GM18526 (cell line): ENCODE data around the gene GLRA3.

Experiments used
- POLR2A ChIP-seq: IDR thresholded peaks from 3 replicates; pipeline ENCODE4 v1.6.1; 2011; ENCODE audit not compliant: insufficient read length; ENCODE audit errors: extremely low read depth

Gene GLRA3

DNA sequence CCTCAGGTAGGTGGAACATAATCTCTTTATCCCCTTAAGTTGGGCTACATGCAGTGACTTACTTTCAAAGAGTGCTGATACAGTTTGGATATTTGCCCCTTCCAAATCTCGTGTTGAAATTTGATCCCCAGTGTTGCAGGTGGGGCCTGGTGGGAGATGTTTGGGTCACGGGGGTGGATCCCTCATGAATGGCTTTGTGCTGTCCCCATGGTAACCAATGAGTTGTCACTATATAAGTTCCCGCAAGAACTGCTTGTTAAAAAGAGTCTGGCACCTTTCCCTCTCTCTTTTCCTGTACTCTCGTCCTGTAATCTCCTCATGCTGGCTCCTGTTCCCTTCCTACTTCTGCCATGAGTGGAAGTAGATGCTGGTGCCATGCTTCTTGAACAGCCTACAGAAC is 71.3 kb downstream of the GLRA3 start:
- no peak for TF ChIP-seq POLR2A

DNA sequence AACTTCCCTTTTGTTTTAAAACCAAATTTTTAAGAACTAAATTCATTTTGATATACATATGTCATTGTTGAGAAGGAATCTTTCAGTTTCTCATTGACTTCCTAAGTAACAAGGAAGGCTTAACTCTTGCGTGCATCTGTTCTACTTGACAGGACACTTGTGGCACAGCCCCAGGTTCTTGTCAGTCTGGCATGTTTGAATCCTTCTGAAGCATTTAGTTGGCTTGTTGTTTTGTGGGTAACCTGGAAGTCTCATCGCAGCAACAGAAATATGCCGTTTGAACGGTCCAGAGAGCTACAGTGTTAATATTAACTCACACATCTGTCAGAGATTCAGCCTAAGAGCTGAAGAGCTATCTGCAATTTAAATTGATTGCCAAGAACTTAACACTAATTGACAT is 76.0 kb downstream of the GLRA3 start:
- no peak for TF ChIP-seq POLR2A

DNA sequence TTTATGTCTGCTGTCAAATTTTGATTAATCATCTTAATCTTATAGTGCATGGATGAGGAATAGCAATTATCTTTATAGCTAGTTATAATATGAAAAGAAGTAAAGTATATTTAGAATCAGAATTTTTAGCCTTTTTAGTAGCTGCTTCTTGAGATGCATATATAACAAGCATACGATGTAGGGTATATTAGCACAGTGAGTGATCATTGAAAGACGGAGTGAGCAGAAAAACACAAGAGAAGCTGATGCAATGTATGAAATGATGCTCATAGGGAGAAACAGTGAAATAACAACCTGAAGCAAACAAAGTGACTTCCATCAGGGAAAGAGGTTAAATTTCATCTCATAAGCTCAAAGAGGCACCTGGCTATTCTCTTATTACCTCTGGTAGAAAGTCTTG is 77.0 kb downstream of the GLRA3 start:
- TF ChIP-seq POLR2A = no peak

DNA sequence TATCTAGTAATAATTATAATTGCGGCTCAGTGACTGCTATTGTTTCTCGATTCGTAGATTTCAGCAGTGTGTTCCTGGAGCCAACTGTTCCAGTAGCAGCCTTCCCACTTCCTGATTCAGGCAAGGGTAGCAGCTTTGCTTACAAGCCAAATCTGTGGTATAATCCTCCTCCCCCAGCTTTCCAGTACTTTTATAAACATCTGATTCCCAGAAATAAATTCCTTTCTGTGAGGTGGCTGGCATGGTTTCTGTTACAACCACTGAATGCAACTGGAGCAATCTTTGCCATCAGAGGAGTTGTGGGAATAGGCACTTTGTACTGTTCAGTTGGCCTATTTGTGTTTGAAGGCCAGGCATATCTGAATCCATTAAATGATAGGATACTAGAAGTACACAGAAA is 80.0 kb downstream of the GLRA3 start:
- no peak for TF ChIP-seq POLR2A

DNA sequence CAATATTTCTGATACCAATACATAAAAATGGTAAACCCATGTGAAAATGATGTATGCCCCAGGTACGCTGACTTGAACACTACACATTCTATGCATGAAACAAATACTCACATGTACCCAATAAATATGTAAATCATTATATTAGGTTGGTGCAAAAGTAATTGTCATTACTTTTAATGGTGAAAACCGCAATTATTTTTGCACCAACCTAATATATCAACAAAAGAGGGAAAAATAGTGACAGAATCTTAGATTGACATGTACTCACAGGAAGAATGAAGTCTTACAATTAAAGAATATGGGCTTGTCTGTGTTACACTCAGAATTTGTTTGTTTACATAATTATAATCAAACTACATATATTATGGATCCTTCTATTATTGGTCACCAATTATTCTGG is 82.3 kb downstream of the GLRA3 start:
- TF ChIP-seq POLR2A = no peak

DNA sequence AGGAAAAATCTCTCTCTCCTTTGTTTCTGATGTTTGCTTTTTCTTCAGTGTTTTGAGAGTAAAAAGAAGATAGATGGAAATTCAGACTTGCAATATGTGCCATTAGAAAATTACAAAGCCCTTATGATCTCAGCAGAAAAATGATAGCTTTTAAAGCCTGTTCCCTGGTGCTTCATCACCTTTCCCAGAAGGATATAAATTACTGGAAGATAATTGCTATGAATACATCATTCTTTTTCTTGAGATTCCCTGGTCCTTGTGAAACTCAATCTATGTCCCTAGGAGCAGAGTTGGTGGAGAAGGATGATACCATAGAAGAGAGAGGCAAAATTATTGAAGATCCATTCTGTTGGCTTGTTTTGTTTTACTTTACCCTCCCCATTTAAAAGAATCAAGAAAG is 86.5 kb downstream of the GLRA3 start:
- no peak for TF ChIP-seq POLR2A

DNA sequence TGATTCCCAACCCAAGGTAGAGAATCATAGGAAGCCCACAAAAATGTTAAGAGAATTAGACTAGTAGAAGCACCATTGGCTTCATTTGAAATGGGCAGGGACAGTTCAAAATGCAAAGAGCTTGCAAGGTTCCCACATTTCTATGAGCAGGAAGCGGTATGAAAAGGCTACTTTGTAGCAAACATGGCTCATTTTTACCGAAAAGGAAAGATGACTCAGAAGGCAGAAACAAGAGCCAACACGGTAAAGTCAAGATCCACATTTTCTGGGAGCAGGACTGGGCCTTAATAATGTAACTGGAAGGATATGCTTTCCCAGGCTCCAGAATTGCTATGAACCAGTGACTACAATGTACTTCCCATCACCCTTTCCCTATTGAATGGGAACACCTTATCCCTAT is 89.5 kb downstream of the GLRA3 start:
- no peak for TF ChIP-seq POLR2A

DNA sequence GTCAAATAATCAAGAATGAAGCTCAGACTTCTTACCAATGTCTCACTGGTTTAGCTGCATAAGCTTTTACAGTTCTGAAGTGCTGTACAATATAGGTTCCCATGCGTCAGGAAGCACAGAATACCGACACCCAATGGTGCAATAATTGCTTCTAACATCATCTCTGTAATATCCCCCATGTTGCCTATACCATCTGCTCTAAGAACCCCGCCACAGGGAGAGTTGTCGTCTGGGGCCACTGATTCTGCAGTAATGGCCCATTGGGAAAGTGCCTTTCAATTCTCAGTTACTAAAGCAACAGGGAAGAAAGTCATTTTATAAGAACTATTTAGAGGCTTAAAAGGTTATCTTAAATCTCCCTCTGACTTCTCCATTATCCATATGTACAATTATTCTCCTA is 94.9 kb downstream of the GLRA3 start:
- no peak for TF ChIP-seq POLR2A

DNA sequence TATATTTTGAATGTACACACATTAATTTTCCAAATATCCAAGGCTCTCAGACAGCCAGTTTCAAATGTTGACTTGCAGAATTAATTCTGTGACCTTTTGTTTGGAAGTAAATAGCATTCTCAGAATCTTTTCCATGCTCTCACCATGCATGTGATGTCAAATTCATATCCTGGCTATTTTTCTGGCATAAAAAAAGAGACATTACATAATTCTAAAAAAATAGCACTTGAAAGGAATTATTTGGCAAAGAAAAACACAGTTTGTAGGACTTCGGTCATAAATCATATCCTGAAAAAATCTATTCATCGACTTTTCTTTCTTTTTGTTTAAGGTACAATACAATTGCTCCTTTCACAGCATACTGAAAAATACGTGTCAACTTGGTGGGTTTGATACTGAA is 111.2 kb downstream of the GLRA3 start:
- TF ChIP-seq POLR2A = no peak

DNA sequence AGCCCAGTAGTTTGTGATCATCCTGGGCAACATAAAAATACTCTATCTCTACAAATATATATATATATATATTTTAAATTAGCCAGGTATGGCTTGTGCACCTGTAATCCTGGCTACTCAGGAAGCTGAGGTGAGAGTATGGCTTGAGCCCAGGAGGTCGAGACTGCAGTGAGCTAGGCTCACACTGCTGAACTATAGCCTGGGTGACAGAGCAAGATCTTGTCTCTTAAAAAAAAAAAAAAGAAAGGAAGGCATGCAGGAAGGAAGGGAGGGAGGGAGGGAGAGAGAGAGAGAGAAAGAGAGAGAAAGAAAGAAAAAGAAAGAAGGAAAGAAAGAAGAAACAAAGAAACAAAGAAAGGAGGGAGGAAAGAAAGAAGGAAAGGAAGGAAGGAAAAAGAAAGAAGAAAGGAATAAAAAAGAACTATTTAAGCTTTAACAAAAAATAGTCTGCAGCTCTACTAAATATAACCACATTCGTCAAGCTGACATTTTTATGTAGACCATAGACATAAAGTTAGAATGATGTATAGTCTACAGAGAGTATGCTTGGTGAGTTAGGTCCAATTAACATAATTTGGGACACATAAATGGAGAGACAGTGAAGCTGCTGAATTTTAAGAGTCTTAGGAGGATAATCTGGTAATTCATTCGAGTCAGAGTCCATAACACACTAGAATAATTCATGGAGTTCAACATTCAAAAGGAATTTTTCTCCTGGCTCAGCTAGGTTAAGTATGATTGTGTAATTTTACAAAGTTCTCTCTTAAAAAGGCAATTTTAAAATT is 111.9 kb downstream of the GLRA3 start:
- TF ChIP-seq POLR2A = no peak

DNA sequence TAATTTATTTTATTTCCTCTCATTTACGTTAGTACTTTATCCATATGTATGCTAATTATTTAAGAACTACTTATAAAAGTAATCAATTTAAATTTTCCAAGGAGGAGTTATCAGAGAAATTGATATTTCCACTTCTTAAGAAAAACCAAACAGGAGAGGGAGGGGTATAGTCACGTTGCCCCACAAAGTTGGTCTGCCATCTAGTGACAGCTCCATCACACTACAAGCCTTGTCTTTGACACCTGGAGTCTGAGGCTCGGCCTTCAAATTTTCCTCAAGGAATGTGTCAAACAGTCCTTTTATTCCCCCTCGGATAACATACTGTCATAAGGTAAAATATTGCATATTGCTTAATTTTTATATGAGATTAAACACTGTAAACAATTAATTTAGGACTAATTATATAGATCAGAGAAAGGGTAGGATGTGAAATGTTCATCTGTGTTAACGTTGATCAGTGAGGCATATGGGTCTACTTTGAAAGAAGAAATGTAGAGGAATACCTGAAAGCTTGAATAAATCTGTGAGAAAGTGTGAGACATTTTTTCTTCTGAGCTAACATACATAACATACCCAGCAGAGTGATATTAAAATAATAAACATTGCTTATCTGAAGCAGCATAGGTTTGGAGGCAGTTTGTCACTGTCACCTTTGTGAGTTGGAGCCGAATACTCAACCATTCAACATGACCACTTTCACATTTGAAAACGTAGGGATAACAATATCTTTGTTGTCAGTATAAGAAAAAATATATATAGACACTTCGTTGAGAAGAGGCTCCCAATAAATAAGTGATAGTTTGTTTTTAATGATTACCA is 114.4 kb downstream of the GLRA3 start:
- no peak for TF ChIP-seq POLR2A

DNA sequence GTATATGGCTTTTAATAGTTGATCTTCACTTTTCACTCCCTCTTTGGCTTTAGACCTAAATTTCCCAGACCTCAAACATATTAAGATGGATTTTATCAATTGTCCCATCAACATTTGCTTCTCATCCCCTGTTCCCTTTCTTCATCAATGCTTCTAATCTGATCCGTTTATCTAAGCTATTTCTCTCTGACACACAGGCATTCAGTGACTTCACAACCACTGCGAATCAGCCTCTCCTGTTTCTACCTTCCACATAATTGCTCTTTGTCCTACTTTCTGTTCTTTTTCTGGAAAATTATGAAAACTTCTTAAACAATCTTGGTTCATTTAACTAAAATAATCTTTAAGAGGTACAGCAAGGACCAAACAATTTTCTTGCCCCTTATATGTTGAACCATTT is 115.2 kb downstream of the GLRA3 start:
- no peak for TF ChIP-seq POLR2A

DNA sequence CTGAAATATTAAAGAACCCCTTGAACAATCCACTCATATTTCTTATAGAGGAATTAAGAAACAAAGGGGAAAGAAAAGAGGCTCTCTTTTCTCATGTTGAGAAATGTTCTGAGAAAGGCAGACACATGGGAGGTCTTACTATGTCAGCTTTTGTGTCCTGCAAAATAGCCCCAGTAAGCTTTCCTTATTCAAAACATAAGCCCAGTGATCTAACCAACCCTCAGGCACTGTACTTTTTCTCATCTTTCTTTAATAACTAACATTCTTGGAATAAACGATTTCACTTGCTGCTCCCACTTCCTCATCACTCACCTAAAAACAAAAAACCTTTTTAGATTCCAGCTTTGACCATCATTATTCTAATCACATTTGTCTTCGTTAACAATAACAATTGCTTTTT is 115.9 kb downstream of the GLRA3 start:
- no peak for TF ChIP-seq POLR2A

DNA sequence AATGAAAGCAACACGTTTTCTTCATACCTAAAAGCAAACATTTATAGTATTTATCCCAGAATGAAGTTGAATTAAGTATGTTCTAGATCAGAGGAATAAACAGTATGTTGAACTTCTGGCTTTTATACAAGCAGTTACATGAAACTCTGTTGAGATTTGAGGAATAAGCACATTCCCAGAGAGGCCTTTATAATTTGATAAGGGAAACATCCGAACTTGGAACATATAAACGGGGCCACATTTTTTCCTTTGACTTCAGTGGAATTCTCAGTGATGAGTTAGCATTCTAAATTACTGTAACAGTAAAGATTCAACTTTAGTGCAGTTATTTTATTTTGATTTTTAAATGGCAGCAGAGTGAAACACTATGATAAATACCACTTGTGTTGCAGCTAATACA is 119.5 kb downstream of the GLRA3 start:
- no peak for TF ChIP-seq POLR2A

DNA sequence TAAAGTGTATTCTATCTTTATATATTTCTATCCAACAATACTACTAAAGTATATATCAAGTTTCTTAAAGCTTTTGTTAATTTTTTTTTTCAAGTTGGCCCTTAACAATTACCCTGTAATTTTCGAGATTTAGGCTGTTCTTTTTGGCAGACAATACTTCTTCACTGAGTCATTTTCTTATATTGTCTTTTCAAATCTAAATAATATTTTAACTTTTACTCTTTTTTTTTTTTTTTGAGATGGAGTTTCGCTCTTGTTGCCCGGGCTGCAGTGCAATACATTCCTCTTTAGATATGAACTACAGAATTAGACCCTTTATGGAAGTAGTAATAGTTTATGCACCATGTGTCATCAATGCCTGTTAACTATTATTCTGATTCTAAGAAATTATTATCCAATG is 120.7 kb downstream of the GLRA3 start:
- no peak for TF ChIP-seq POLR2A

DNA sequence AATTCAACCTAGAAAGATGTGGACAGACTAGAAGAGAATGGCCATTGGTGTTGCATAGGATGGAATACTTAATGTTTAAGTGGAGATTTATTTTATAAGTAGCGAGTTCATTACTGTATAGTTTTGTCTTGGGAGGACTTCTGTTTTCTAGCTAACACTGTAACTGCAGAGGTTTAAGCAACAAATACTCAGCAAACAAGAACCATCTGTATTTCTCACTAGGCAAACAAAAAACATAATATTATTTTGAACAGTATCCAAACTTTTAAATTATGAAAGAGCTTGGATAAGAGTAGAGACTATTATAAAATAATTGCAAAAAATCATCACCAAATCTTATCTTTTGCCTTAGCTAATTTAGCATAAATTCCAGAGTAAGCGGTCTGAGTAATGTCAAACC is 121.1 kb downstream of the GLRA3 start:
- TF ChIP-seq POLR2A = no peak
